ENCODE measurements around the gene FGD1. TPM values are rescaled to one million over a fixed set of nuclear protein-coding genes. Genes with fewer than 3 reads are reported as not detected.
A peak's percentile ranks its signal among the peaks of the same experiment; 100 is the strongest.

FGD1 gene
- total and polyA plus RNA-seq, 2 experiments from 2014 or later = 11.8 to 24.9 TPM

DNA sequence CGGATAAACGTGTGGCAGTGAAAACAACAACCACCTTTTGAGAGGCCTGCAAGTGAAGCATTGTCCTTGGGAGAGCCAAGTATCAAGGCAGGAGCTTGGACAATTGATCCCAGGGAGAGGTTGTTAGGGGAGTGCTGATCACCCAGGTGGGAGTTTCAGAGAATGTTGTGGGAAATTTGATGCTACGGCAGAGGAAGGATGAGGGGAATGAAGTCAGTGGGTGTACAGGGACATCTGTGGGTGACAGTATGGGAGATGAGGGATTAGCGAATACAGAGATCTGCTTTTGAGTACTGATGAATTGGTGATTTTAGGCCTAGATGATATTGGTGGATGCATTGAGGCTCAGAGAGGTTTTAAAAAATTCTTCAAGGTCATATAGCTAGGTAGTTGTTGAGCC is 38.2 kb upstream of the FGD1 start:
- H2AFZ ChIP-seq = no peak overlapping the region
- H3K4me1 Mint-ChIP-seq = peaks cover 12% of the 10 kb centered on the region
- no peaks in the 10 kb centered on the region for H3K27me3 ChIP-seq (ENCODE audit: insufficient read depth)
- H3K4me2 ChIP-seq = no peak overlapping the region
- no peak overlapping the region for H3K4me3 Mint-ChIP-seq
- H3K4me1 ChIP-seq (ENCODE audit: insufficient read depth) = no peaks in the 10 kb centered on the region
- TF ChIP-seq NANOG (IDR thresholded peaks at IDR 0.05; ENCODE audit: borderline replicate concordance) (no peak), ZNF114 (CRISPR knock-in tag; IDR thresholded peaks at IDR 0.05) (no peak)
- H3K9me2 ChIP-seq (ENCODE audit: insufficient read depth) = no peaks in the 10 kb centered on the region
- H3F3A ChIP-seq (replicated peaks; ENCODE audit: low read depth) = no peaks in the 10 kb centered on the region
- DNase-seq (ENCODE audit: low spot score) (no peak), ATAC-seq (no peak)
- peak overlapping the region; percentile 36; the same call in 1 of the 2 replicates for H3K27ac Mint-ChIP-seq
- no peak overlapping the region for H3K4me3 ChIP-seq
- H3K36me3 ChIP-seq (ENCODE audit: insufficient read depth) = peaks cover 4% of the 10 kb centered on the region
- no peaks in the 10 kb centered on the region; the same call in 2 of the 3 replicates for H3K9me3 Mint-ChIP-seq
- no peak overlapping the region for H3K27ac ChIP-seq (ENCODE audit: low read depth)
- peaks cover 62% of the 10 kb centered on the region for H3K36me3 Mint-ChIP-seq (ENCODE audit: low read depth)
- no peaks in the 10 kb centered on the region for H4K20me1 ChIP-seq (replicated peaks; ENCODE audit: insufficient read depth)
- H3K27me3 Mint-ChIP-seq (ENCODE audit: insufficient read depth, low read depth, poor library complexity) = peaks cover 5% of the 10 kb centered on the region
- H3K79me2 ChIP-seq (replicated peaks; ENCODE audit: insufficient read depth) = peaks cover 67% of the 10 kb centered on the region

- Histone ChIP-seq H3K36me3 (ENCODE audit: insufficient read depth) (peaks cover 4% of the 10 kb centered on the region; the same call in 1 of the 2 replicates), H3K27me3 (ENCODE audit: insufficient read depth) (no peaks in the 10 kb centered on the region), H3K4me2 (peak overlapping the region; percentile 92), H3K9me2 (ENCODE audit: insufficient read depth) (no peaks in the 10 kb centered on the region), H3K79me2 (replicated peaks; ENCODE audit: insufficient read depth) (peaks cover 50% of the 10 kb centered on the region), H3K4me3 (peak overlapping the region; percentile 83), H2AFZ (no peak overlapping the region), H4K20me1 (replicated peaks; ENCODE audit: insufficient read depth) (no peaks in the 10 kb centered on the region), H3K4me1 (ENCODE audit: insufficient read depth) (no peaks in the 10 kb centered on the region), H3F3A (replicated peaks; ENCODE audit: low read depth) (no peaks in the 10 kb centered on the region), H3K27ac (ENCODE audit: low read depth) (peak overlapping the region; percentile 92)
- ATAC-seq (peak; percentile 8; the same call in 2 of the 3 replicates), DNase-seq (ENCODE audit: low spot score) (no peak)
- Mint-ChIP-seq H3K9me3 (no peaks in the 10 kb centered on the region), H3K27ac (peak overlapping the region; percentile 93), H3K4me3 (peak overlapping the region; percentile 94), H3K36me3 (ENCODE audit: low read depth) (peaks cover 42% of the 10 kb centered on the region), H3K4me1 (peaks cover 22% of the 10 kb centered on the region), H3K27me3 (ENCODE audit: insufficient read depth, low read depth, poor library complexity) (peaks cover 5% of the 10 kb centered on the region)
- no peak for TF ChIP-seq EZH2 (IDR thresholded peaks at IDR 0.05; ENCODE audit: low read depth, unreplicated experiment)
- TF ChIP-seq STAT1 (IDR thresholded peaks at IDR 0.05; ENCODE audit: unreplicated experiment) = no peak
- TF ChIP-seq POLR2AphosphoS5 (IDR thresholded peaks at IDR 0.05; ENCODE audit: low read depth) = no peak
- TF ChIP-seq JUNB (IDR thresholded peaks at IDR 0.05; ENCODE audit: unreplicated experiment) = no peak
- no peak for TF ChIP-seq REST (IDR thresholded peaks at IDR 0.05; ENCODE audit: unreplicated experiment)
- TF ChIP-seq CREB1 (CRISPR knock-in tag; IDR thresholded peaks at IDR 0.05; ENCODE audit: low read depth) = no peak
- TF ChIP-seq CTCF (conservative IDR thresholded peaks at IDR 0.05; ENCODE audit: low read depth in 2 of 2) = no peak
- TF ChIP-seq EZH2phosphoT487 (IDR thresholded peaks at IDR 0.05; ENCODE audit: unreplicated experiment) = no peak
- TF ChIP-seq ETS1 (IDR thresholded peaks at IDR 0.05) = no peak
- TF ChIP-seq ZNF114 (CRISPR knock-in tag; IDR thresholded peaks at IDR 0.05) = no peak
These were observed 34.4 kb upstream of the FGD1 start for GRCh38 chrX:54530357-54530900.

Data from GM23338 (cell line).